Activated CD8-positive, alpha-beta memory T cell treated with anti-CD3 and anti-CD28 coated beads for 24 hours (primary cell): ENCODE results near the gene EIF4EBP2.

Experiments used
- DNase-seq: peaks from one replicate; pipeline ENCODE4 v3.0.0-alpha.2; 2020

The EIF4EBP2 gene, protein sequence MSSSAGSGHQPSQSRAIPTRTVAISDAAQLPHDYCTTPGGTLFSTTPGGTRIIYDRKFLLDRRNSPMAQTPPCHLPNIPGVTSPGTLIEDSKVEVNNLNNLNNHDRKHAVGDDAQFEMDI

GRCh38 chr10:70404036-70404786 is at the start of gene EIF4EBP2:
Gene EIF4EBP2, plus strand, starts transcription at chr10:70404145. Its CDS starts 257 bp downstream, at chr10:70404402.
- peak; percentile 100 for DNase-seq

- DNase-seq = no peak
Observed at GRCh38 chr10:70354556-70354955, 49.4 kb upstream of the EIF4EBP2 start.

GRCh38 chr10:70355051-70356021 is 48.6 kb upstream of the EIF4EBP2 start:
- no peak for DNase-seq

DNA sequence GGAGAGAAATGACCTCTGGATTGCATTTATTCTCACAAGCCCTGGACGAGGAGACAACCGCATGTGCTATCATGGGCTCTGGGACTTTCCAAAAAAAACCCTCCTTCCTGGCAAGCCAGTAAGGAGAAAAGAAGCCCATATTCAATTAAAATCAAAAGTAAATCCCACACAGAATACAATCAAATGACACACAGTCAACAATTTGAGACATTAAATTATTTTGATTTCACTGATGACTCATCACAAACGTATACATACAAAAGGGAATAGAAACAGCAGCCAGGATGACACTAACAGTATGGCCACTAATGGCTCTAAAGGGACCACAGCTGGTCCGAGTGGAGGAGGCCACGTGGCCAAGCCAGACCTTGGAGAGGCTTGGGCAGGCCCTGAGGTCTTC is 46.4 kb upstream of the EIF4EBP2 start:
- no peak for DNase-seq

DNA sequence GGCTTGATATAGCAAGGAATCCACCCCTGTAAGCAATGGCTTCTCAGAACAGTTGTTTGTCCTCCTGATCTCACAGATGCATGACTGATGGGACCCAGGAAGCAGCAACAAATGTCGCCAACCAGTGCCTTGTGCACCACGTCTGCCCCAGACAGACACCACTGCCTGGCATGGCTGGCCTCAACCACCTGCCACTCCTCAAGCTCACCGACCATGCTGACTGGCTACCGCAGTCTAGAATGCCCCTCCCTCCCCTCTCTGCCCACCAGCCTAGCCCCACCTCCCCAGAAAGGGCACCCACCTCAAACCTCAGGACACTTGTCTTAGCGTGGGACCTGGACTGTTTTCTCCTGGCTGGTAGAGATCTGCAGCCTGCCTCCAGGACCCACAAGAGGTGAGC is 45.5 kb upstream of the EIF4EBP2 start:
- DNase-seq = no peak

DNA sequence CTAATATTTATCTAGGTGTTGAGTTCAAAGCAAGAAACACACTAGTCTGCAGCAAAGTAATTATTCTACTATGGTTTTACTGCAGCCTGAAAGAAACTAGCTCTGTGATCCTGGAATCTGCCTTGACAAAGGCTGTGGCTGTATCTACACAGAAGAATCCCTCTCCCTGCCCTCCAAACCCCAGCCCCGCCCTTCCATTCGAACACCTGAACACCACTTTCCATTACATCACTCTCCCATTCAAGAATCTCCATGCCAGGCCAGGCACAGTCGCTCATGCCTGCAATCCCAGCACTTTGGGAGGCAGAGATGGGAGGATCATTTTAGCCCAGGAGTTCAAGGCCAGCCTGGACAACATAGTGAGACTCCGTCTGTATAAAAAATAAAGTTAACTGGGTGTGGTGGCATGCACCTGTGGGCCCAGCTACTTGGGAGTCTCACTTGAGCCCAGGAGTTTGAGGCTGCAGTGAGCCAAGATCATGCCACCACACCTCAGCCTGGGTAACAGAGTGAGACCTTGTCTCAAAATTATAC is 44.9 kb upstream of the EIF4EBP2 start:
- no peak for DNase-seq

DNA sequence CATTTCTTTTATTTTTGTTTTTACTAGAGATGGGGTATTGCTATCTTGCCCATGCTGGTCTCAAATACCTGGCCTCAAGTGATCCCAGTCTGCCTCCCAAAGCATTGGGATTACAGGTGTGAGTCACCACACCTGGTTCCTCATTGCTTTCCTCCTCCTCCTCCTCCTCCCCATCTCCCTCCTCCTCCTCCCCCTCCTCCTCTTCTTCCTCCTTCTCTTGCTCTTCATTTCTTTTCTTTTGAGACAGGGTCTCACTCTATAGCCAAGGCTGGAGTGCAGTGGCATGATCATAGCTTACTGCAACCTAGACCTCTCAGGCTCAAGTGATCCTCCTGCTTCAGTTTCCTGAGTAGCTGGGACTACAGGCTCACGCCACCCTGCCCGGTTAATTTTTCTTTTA is 43.7 kb upstream of the EIF4EBP2 start:
- DNase-seq = no peak

DNA sequence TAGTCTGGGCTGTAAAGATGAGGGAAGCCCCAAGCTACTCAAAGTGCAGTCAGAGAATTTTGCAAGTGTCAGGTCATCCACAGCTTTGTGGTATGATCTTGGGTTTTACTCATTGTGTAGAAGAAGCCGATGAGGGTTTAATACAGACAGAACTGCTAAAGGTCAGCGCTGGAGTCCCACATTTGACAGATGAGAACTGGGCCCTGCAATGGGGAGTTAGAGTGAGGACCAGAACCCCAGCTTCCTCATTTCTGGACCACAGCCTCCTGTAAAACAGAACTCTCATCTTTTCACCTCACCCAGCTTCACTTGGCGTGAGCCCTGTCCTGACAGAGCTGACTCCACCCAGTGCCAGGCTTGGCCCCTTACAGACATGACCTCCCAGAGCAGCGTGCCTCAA is 41.6 kb upstream of the EIF4EBP2 start:
- DNase-seq = no peak

DNA sequence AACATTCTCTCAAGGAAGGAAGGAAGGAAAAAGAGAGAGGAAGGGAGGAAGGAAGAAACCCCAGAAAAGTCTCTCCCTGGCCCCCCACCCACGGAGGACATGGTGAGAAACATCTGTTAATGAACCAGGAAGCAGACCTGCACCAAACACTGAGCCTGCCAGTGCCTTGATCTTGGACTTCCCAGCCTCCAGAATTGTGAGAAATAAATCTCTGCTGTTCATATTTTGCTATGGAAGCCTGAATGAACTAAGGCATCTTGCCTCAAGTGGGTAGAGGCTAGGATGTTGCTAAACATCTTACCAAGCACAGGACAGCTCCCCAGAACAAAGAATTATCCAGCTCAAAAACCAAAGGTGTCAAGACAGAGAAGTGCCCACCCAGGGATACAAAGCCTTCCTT is 40.7 kb upstream of the EIF4EBP2 start:
- no peak for DNase-seq

- DNase-seq = peak; percentile 92
Observed at GRCh38 chr10:70363971-70364771, 39.8 kb upstream of the EIF4EBP2 start.

GRCh38 chr10:70364772-70365091 is 39.2 kb upstream of the EIF4EBP2 start:
- DNase-seq = no peak

DNA sequence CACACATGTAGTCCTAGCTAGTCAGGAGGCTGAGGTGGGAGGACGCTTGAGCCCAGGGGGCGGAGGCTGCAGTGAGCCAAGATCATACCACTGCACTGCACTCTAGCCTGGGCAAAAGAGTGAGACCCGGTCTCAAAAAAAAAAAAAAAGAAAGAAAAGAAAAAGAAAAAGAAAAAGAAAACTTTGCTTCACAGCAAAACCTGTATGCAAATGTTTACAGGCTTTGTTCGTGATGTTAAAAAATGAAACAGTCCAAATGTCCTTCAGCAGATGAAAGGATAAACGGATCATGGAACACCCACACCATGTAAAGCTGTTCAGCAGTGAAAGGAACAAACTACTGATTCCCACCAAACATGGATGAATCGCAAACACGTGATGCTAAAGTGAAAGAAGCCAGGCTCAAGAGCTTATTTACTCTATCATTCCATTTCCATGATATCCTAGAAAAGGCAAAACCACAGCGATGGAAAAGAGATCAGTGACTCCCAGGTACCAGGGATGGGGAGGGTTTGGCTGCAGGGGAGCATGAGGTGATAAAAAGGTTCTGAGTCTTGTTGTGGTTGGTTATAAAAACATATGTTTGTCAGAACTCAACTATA is 36.6 kb upstream of the EIF4EBP2 start:
- DNase-seq = no peak

DNA sequence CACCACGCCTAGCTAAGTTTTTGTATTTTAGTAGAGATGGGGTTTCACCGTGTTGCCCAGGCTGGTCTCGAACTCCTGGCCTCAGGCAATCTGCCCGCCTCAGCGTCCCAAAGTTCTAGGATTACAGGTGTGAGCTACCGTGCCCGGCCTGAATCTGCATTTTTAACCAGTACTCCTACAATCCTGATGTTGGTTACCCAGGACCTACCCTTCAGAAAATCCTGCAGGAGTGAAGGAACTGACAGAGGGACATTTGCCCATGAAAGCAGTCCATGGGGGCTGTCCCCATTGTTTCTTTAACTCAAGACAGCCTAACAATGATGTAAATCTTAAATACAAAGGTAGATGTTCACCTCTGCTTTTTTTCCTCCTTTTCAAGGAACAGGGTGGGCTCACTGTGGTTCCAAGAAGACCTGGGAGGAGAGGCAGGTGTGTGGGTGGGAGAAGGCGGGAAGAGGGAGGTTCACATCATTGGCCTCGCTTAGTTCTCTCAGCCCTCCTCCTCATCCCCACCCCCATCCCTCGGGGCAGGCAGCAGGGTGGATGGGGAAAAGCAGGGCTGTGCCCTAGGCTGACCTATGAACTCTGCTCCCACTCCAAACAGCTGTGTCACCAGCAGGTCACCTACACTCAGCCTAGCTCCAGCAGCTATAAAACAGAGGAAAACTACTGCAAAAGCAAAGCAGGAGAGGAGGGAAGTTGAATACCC is 35.0 kb upstream of the EIF4EBP2 start:
- DNase-seq = no peak

- DNase-seq = no peak
Observed at GRCh38 chr10:70369498-70370018, 34.4 kb upstream of the EIF4EBP2 start.

DNA sequence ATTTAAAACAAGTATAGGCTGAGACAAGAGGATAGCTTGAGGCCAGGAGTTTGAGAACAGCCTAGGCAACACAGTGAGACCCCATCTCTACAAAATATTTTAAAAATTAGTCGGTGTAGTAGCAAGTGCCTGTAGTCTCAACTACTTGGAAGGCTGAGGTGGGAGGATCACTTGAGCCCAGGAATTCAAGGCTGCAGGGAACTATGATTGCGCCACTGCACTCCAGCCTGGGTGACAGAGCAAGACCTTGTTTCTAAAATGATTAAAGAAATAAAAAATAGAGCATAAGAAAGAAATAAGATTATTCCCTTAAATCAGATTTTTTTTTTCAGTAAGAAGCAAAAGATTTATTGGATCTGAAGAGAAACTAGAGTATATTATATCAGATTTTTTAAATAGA is 33.2 kb upstream of the EIF4EBP2 start:
- no peak for DNase-seq

DNA sequence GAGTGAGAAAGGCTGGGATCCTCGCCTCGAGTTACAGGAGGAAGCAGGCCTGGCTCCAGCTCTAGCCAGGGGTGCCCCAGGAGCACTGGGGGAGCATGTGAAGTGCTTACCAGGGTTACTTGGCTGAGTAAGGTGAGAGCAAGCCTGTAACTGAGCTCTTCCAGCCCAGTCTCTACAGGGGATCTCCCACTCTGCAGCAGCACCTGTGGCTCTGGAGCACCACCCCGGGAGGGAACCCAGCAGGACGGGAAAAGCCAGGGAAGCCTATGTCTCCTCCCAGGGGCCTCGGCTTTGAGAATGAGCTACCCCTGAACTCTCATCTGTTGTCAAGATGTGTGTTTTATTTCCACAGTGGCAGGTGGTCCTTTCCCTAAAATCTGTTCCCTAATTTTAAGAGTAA is 32.1 kb upstream of the EIF4EBP2 start:
- no peak for DNase-seq

DNA sequence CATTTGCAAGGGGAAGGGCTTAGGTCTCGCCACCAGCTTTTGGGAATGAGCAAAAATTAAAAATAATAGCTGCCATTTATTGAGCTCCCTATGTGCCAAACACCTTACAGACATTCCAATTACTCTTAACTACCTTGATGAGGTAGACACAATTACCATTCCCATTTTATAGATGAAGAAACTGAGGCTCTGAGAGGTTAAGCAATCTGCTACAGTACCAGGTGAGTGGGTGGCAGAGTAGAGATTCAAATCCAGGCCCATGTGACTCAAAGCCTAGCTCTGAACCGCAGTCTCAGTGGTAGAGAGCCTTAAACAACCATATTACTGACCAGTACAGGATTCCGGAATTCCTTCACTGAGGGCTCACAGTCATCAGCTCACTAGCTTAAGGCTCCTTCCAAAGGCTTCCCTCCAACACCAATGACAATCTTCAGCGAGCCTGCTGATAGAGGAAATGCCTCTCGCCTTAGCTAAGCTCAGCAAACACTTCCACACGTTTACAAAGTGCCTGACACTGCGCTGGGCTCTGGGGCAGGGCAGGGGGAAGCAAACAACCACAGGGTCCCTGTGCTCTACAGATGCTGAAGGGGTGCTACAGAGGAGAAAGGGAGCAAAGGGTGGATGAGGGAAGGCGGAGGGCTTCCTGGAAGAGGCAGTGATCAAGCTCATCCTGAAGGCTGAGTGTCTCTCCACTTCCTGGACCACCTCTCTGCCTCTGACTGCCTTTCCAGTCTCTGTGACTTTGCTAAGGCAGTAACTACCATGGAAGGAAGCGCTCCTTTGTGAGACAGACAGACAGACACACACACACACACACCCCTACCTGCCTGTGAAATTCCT is 28.9 kb upstream of the EIF4EBP2 start:
- no peak for DNase-seq

DNA sequence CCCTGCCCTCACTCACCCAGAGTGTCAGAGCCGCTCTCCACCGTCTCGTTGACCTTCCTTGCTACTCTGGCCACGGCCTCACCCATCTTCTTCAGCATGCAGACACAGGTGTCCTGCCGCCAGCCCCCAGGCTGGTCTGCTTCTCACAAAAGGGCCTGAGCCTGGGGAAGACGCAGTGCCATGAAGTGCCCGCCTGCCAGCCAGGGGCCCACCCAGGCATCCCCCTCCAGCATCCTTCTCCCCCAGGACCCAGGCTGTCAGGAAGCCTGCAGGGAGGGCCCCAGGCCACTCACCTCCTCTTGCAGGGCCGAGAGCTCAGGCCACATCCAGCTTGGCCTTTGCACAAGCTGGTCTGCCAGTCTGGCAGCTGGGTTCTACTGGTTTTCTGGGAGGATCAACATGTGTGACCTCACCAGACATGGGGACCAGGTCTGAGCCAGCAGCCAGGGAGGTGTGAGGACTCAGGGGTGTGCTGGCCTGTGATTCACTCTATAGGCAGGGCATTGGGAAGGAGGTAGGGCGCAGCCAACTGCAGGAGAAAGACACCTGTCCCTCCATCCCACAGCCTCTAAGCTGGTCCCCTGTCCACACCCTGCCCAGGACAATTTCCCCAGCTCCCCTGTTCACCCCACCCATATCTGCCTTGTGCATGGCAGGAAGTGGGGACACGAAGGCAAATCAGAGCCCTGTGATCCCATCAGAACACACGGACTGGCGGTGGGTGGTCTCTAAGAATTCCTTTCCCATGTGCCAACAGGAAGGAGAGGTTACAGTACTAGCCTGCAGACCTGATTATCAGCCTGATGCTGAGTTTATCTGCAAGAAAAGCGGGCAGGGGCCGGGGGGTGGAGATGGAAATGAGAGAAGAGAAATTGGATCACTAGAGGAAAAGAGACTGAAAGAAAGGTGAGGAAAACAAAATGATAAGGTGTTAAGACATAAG is 27.2 kb upstream of the EIF4EBP2 start:
- no peak for DNase-seq

DNA sequence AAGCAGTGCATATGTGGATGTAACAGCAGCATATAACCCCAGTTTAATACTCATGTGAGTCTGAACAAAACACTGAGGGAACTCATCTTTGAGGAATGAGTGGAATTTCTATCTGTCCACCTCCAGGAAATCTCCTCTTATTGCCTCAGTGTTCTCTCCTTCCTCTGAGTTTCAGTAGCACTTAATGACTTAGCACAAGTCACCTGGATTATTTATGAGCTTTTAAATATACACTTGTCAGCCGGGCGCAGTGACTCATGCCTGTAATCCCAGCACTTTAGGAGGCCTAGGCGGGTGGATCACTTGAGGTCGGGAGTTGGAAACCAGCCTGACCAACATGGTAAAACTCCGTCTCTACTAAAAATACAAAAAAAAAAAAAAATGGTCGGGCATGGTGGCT is 25.8 kb upstream of the EIF4EBP2 start:
- DNase-seq = no peak
